Transverse colon (tissue), 3 donors: ENCODE data around the gene C11orf68.

Source experiments
- POLR2A ChIP-seq: fragments of 450-650 bp; IDR thresholded peaks from one replicate; pipeline ENCODE4 v1.6.1; 2016; ENCODE audit warnings: antibody characterized with exemption, mild to moderate bottlenecking, moderate library complexity
- TF ChIP-seq, protein P1 (sequence below), 5 experiments: fragments of 200-600 bp in 3 of 5; fragments of 450-650 bp in 2 of 5; sonication (generic) in 3 of 5; IDR thresholded peaks; 1 replicate in 2 of 5; 2 replicates in 3 of 5; pipeline ENCODE4 v1.5.1; 2016 to 2017; ENCODE audit warnings: antibody characterized with exemption in 5 of 5, inconsistent platforms in 3 of 5, mild to moderate bottlenecking in 2 of 5, moderate library complexity in 1 of 5

DNA sequence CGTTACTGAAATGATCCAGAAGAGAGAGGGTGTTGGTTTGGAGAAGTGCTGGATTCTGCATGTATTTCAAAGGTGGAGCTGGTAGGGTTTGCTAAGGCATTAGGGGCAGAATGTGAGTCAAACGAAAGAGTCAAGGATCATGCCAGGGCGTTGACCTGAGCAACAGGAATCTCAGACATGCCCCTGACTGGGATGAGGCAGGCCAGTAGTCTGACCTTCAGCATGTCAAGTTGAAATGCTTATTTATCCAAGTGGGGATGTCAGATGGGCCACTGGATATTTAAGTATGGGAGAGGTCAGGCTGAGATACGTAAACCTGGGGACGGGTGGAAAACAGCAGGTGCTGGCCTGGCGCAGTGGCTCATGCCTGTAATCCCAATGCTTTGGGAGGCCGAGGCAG lies 23.7 kb upstream of the C11orf68 start:
- TF ChIP-seq, protein P1, sequence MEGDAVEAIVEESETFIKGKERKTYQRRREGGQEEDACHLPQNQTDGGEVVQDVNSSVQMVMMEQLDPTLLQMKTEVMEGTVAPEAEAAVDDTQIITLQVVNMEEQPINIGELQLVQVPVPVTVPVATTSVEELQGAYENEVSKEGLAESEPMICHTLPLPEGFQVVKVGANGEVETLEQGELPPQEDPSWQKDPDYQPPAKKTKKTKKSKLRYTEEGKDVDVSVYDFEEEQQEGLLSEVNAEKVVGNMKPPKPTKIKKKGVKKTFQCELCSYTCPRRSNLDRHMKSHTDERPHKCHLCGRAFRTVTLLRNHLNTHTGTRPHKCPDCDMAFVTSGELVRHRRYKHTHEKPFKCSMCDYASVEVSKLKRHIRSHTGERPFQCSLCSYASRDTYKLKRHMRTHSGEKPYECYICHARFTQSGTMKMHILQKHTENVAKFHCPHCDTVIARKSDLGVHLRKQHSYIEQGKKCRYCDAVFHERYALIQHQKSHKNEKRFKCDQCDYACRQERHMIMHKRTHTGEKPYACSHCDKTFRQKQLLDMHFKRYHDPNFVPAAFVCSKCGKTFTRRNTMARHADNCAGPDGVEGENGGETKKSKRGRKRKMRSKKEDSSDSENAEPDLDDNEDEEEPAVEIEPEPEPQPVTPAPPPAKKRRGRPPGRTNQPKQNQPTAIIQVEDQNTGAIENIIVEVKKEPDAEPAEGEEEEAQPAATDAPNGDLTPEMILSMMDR (IDR thresholded peaks at IDR 0.05) = no peak
- TF ChIP-seq POLR2A = no peak
